DND-41 (cell line): Measurements from ENCODE around the gene SLC4A9.

Experiments used
- ATAC-seq: fragments of 200-7000 bp; cut with Tn5 transposase; 3 replicates; pipeline ENCODE4 v1.9.1; 2021; ENCODE audit warnings: low read depth; ENCODE audit not compliant: insufficient read depth
- DNase-seq: peaks from one replicate; pipeline ENCODE4 v3.0.0-alpha.2; 2020
- H2AFZ ChIP-seq: 2 replicates; pipeline ENCODE4 v1.6.0; 2012; ENCODE audit warnings: low read depth, low read length
- H3K27ac ChIP-seq: 2 replicates; pipeline ENCODE4 v1.5.1; 2012; ENCODE audit warnings: low read length, inconsistent platforms
- H3K27me3 ChIP-seq: fragments of 200-600 bp; sonication (generic); 2 replicates; pipeline ENCODE4 v1.6.0; 2012; ENCODE audit warnings: low read length, mild to moderate bottlenecking, inconsistent platforms; ENCODE audit not compliant: insufficient read depth, poor library complexity
- H3K36me3 ChIP-seq: 2 replicates; pipeline ENCODE4 v1.5.1; 2012; ENCODE audit warnings: low read length, inconsistent platforms; ENCODE audit not compliant: insufficient read depth
- H3K4me1 ChIP-seq: 2 replicates; pipeline ENCODE4 v1.5.1; 2012; ENCODE audit warnings: mild to moderate bottlenecking, low read length; ENCODE audit not compliant: insufficient read depth
- H3K4me2 ChIP-seq: 2 replicates; pipeline ENCODE4 v1.6.0; 2012; ENCODE audit warnings: mild to moderate bottlenecking, moderate library complexity, low read length, inconsistent platforms; ENCODE audit not compliant: insufficient read depth
- H3K4me3 ChIP-seq, 2 experiments: fragments of 200-600 bp in 1 of 2; shearing (Covaris generic) in 1 of 2; 2 replicates each; pipeline ENCODE4 v1.5.1; 2012 to 2016; ENCODE audit warnings: inconsistent platforms in 2 of 2, low read length in 2 of 2, mild to moderate bottlenecking in 2 of 2, low read depth in 1 of 2, moderate library complexity in 1 of 2
- H3K79me2 ChIP-seq: 2 replicates; pipeline ENCODE4 v1.6.0; 2012; ENCODE audit warnings: low read length, inconsistent platforms; ENCODE audit not compliant: insufficient read depth
- H3K9ac ChIP-seq: 2 replicates; pipeline ENCODE4 v1.6.0; 2012; ENCODE audit warnings: low read depth, mild to moderate bottlenecking, inconsistent platforms, low read length, moderate library complexity
- H3K9me3 ChIP-seq: 2 replicates; pipeline ENCODE4 v1.5.1; 2012; ENCODE audit warnings: low read length, moderate library complexity, mild to moderate bottlenecking, inconsistent platforms; ENCODE audit not compliant: insufficient read depth, severe bottlenecking
- H4K20me1 ChIP-seq: 2 replicates; pipeline ENCODE4 v1.6.0; 2012; ENCODE audit warnings: low read length; ENCODE audit not compliant: insufficient read depth
- CTCF ChIP-seq: IDR thresholded peaks from 2 replicates; pipeline ENCODE4 v1.5.1; 2012; ENCODE audit warnings: borderline replicate concordance, low read length, moderate library complexity, mild to moderate bottlenecking; ENCODE audit not compliant: poor library complexity, severe bottlenecking; ENCODE audit errors: extremely low read depth
- EZH2 ChIP-seq: IDR thresholded peaks from 3 replicates; pipeline ENCODE4 v1.6.1; 2012; ENCODE audit warnings: borderline replicate concordance, low read depth, mild to moderate bottlenecking, moderate library complexity, low read length, inconsistent platforms; ENCODE audit not compliant: severe bottlenecking

Gene SLC4A9

GRCh38 chr5:140360101-140360500 is at the start of gene SLC4A9:
TSS of gene SLC4A9 (plus strand) at chr5:140360194. CDS start at chr5:140360237, 43 bp downstream.
- Histone ChIP-seq H3K27ac (no peak within 1 kb of the TSS), H3K36me3 (no peaks in the 10 kb centered on the region), H3K27me3 (peaks cover 3% of the 10 kb centered on the region), H3K4me3 (no peak within 1 kb of the TSS), H3K79me2 (no peaks in the 10 kb centered on the region), H3K9me3 (no peaks in the 10 kb centered on the region), H2AFZ (no peak within 1 kb of the TSS), H3K4me1 (peaks cover 10% of the 10 kb centered on the region), H4K20me1 (no peaks in the 10 kb centered on the region), H3K4me2 (no peak within 1 kb of the TSS), H3K9ac (no peak within 1 kb of the TSS)
- ATAC-seq (no peak), DNase-seq (no peak)
- no peak for TF ChIP-seq EZH2
- no peak for TF ChIP-seq CTCF

- no peak overlapping the region for H3K27ac ChIP-seq
- no peak overlapping the region for H2AFZ ChIP-seq
- H3K9ac ChIP-seq: no peak overlapping the region
- no peak for TF ChIP-seq CTCF
- H3K4me1 ChIP-seq: no peaks in the 10 kb centered on the region; the same call in 1 of the 2 replicates
- H3K36me3 ChIP-seq: no peaks in the 10 kb centered on the region
- H3K4me2 ChIP-seq: no peak overlapping the region
- no peaks in the 10 kb centered on the region for H3K79me2 ChIP-seq
- no peaks in the 10 kb centered on the region for H4K20me1 ChIP-seq
- H3K9me3 ChIP-seq: no peaks in the 10 kb centered on the region
- no peak overlapping the region for H3K4me3 ChIP-seq
- DNase-seq: no peak
- peaks cover 8% of the 10 kb centered on the region for H3K27me3 ChIP-seq
- no peak for ATAC-seq
These were observed 49.6 kb upstream of the SLC4A9 start for GRCh38 chr5:140310434-140310833.

GRCh38 chr5:140311011-140311467 is 49.0 kb upstream of the SLC4A9 start:
- ATAC-seq (no peak), DNase-seq (no peak)
- Histone ChIP-seq H3K27me3 (peaks cover 8% of the 10 kb centered on the region), H3K36me3 (no peaks in the 10 kb centered on the region), H3K4me2 (no peak overlapping the region), H3K9me3 (no peaks in the 10 kb centered on the region), H4K20me1 (no peaks in the 10 kb centered on the region), H3K79me2 (no peaks in the 10 kb centered on the region), H3K4me3 (no peak overlapping the region), H3K27ac (no peak overlapping the region), H3K9ac (no peak overlapping the region), H2AFZ (no peak overlapping the region), H3K4me1 (no peaks in the 10 kb centered on the region; the same call in 1 of the 2 replicates)
- TF ChIP-seq EZH2: no peak
- no peak for TF ChIP-seq CTCF
